ENCODE data around the gene SHKBP1.

SHKBP1 gene

GRCh38 chr19:40632311-40633036 is 55.8 kb downstream of the SHKBP1 start:
- TF ChIP-seq CTCF (IDR thresholded peaks at IDR 0.05), result no peak

GRCh38 chr19:40633207-40633606 is 56.5 kb downstream of the SHKBP1 start:
- no peak for TF ChIP-seq CTCF (IDR thresholded peaks at IDR 0.05)

GRCh38 chr19:40638327-40638726 is 61.7 kb downstream of the SHKBP1 start:
- no peak for TF ChIP-seq CTCF (IDR thresholded peaks at IDR 0.05)

GRCh38 chr19:40639638-40639982 is 62.9 kb downstream of the SHKBP1 start:
- TF ChIP-seq CTCF (IDR thresholded peaks at IDR 0.05), result no peak

GRCh38 chr19:40640744-40641143 is 64.1 kb downstream of the SHKBP1 start:
- TF ChIP-seq CTCF (IDR thresholded peaks at IDR 0.05), result no peak
